GM23248 (cell line): ENCODE results near the gene BCAS4. TPM values are rescaled to one million over a fixed set of nuclear protein-coding genes. Genes with fewer than 3 reads are reported as not detected.
A peak's percentile ranks its signal among the peaks of the same experiment; 100 is the strongest.

Experiments
- DNase-seq: peaks from one replicate; pipeline ENCODE4 v3.0.0-alpha.2; 2015
- H2AFZ ChIP-seq: fragments of 200-600 bp; sonication (generic); 2 replicates; pipeline ENCODE4 v1.6.1; 2016; ENCODE audit warnings: antibody characterized with exemption
- H3F3A ChIP-seq: fragments of 200-600 bp; sonication (generic); 2 replicates; pipeline ENCODE4 v1.6.1; 2016; ENCODE audit warnings: mild to moderate bottlenecking, antibody characterized with exemption, mixed run types; ENCODE audit not compliant: insufficient read depth
- H3K27ac ChIP-seq: fragments of 200-600 bp; sonication (generic); 2 replicates; pipeline ENCODE4 v1.5.1; 2016; ENCODE audit warnings: mild to moderate bottlenecking
- H3K27me3 ChIP-seq: fragments of 200-600 bp; sonication (generic); replicated peaks from 2 replicates; pipeline ENCODE4 v1.6.1; 2016; ENCODE audit warnings: mild to moderate bottlenecking; ENCODE audit not compliant: insufficient read depth
- H3K36me3 ChIP-seq: fragments of 200-600 bp; sonication (generic); 2 replicates; pipeline ENCODE4 v1.6.1; 2016; ENCODE audit warnings: low read depth, mild to moderate bottlenecking
- H3K4me1 ChIP-seq: fragments of 200-600 bp; sonication (generic); 2 replicates; pipeline ENCODE4 v1.6.1; 2016; ENCODE audit warnings: mild to moderate bottlenecking; ENCODE audit not compliant: insufficient read depth
- H3K4me2 ChIP-seq: fragments of 200-600 bp; sonication (generic); one replicate; pipeline ENCODE4 v1.6.1; 2016; ENCODE audit warnings: mild to moderate bottlenecking; ENCODE audit not compliant: unreplicated experiment
- H3K4me3 ChIP-seq: fragments of 200-600 bp; sonication (generic); 2 replicates; pipeline ENCODE4 v1.5.1; 2016; ENCODE audit warnings: mild to moderate bottlenecking
- H3K79me2 ChIP-seq: fragments of 200-600 bp; sonication (generic); 2 replicates; pipeline ENCODE4 v1.6.1; 2016; ENCODE audit warnings: mild to moderate bottlenecking; ENCODE audit not compliant: insufficient read depth
- H3K9ac ChIP-seq: fragments of 200-600 bp; sonication (generic); 2 replicates; pipeline ENCODE4 v1.6.1; 2016; ENCODE audit warnings: mild to moderate bottlenecking
- H3K9me2 ChIP-seq: fragments of 200-600 bp; sonication (generic); 2 replicates; pipeline ENCODE4 v1.6.1; 2016; ENCODE audit warnings: mixed run types, mild to moderate bottlenecking, moderate library complexity; ENCODE audit not compliant: insufficient read depth
- H3K9me3 ChIP-seq: fragments of 200-600 bp; sonication (generic); one replicate; pipeline ENCODE4 v1.6.1; 2017; ENCODE audit warnings: low read depth
- H4K20me1 ChIP-seq: fragments of 200-600 bp; sonication (generic); 2 replicates; pipeline ENCODE4 v1.6.0; 2016; ENCODE audit not compliant: insufficient read depth
- EZH2 ChIP-seq: fragments of 200-600 bp; sonication (generic); IDR thresholded peaks from 2 replicates; pipeline ENCODE4 v1.6.1; 2018; ENCODE audit warnings: antibody characterized with exemption, mild to moderate bottlenecking; ENCODE audit not compliant: insufficient read depth, poor library complexity, severe bottlenecking
- EZH2phosphoT487 ChIP-seq: fragments of 200-600 bp; sonication (generic); IDR thresholded peaks from 2 replicates; pipeline ENCODE4 v1.6.1; 2018; ENCODE audit warnings: antibody characterized with exemption, moderate library complexity, mild to moderate bottlenecking, low read depth; ENCODE audit not compliant: insufficient read depth
- WGBS, 2 experiments: methylation state at CpG; one replicate each; pipeline ENCODE4 v1.1.6; 2015 to 2017; ENCODE audit warnings: low lambda C conversion rate in 2 of 2, low coverage in 1 of 2; ENCODE audit errors: missing lambda C conversion rate in 2 of 2; 5-methylcytosine and 5-hydroxymethylcytosine counted together
- in situ Hi-C: fragments of 300-500 bp; cut with MboI; formaldehyde crosslinking; loops from 2 replicates; pipeline ENCODE4 v1.15.0; 2020
- polyA plus RNA-seq: library from polyadenylated mRNA; unstranded; fragments of >200 nt; fragmentation: Nextera tagmentation; extraction: Ambion mirVana; gene quantifications from 2 replicates; pipeline ENCODE4 v1.2.1, GENCODE V29; 2016
- total RNA-seq: library from RNA; depleted of rRNA; stranded (reverse); fragments of >200 nt; shearing (Covaris generic); gene quantifications from 2 replicates; pipeline ENCODE4 v1.2.3, GENCODE V29; 2014

Gene BCAS4
- total and polyA plus RNA-seq, 2 experiments from 2014 or later: 12.6 to 16.8 TPM

DNA sequence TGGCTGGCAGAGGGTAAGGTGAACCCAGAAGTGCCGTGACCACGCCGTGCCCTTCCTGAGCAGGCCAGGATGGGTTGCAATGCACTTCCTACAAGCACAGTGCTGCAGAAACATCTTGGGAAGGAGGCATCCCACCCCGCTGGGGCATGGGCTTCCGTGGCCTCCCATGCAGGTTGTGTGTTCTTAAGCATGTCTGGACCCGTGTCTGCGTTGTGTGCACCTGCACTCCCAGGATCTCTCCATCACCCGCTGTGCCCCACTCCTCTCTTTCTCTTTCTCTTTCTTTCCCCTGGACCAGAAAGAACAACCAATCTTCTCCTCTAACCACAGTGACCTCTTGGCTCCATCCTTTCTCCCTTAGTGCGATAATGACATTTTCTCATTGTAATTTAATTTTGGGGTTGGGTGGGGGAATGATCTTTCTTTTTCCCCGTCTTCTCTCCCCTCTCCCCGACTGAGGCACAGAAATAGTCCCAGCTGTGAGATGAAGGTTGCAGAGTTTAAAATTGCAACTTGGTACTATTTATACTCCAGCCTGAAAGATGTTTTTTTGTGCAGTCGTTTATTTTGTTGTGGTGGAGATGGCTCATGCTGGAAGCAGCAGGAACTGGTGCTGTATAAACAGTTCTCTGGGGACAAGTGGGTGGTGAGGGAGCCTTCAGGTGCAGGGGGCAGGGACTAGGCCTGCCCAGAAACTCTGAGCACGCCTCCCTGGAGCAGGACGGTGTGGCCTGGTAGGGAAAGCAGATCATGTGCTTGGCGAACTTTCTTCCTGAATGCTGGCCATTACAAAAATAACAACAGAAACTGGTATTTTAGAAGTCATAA is 20.5 kb downstream of the BCAS4 start:
- Histone ChIP-seq H4K20me1 (no peaks in the 10 kb centered on the region), H3K9me2 (no peaks in the 10 kb centered on the region), H2AFZ (peak overlapping the region; percentile 13; the same call in 1 of the 2 replicates), H3K79me2 (no peaks in the 10 kb centered on the region), H3K4me3 (no peak overlapping the region), H3K27me3 (no peaks in the 10 kb centered on the region), H3F3A (peaks cover 6% of the 10 kb centered on the region; the same call in 1 of the 2 replicates), H3K4me1 (peaks cover 16% of the 10 kb centered on the region), H3K27ac (no peak overlapping the region), H3K9ac (0 out of 2 replicates have a peak overlapping the region, but pooled peaks have one; percentile 10), H3K9me3 (no peaks in the 10 kb centered on the region), H3K36me3 (no peaks in the 10 kb centered on the region), H3K4me2 (peak overlapping the region; percentile 44)
- WGBS, 2 experiments: 48 to 52% methylated on average over 15 of the region's 15 CpGs
- TF ChIP-seq EZH2phosphoT487: no peak
- no peak for TF ChIP-seq EZH2
- DNase-seq: peak; percentile 60
- in situ Hi-C loops: loop anchor here (25.0 kb wide), 1 partner anchor 497 kb away; no protein-coding TSS in a partner anchor

- no peaks in the 10 kb centered on the region for H3K79me2 ChIP-seq
- H2AFZ ChIP-seq: peak overlapping the region; percentile 98
- no peaks in the 10 kb centered on the region for H3K9me3 ChIP-seq
- peaks cover 16% of the 10 kb centered on the region for H3K4me1 ChIP-seq
- WGBS, 2 experiments: 89 to 94% methylated on average over 10 of the region's 10 CpGs
- H3K4me3 ChIP-seq: no peak overlapping the region
- no peaks in the 10 kb centered on the region for H4K20me1 ChIP-seq
- H3K27ac ChIP-seq: peak overlapping the region; percentile 29; the same call in 1 of the 2 replicates
- no peaks in the 10 kb centered on the region for H3K27me3 ChIP-seq
- H3F3A ChIP-seq: peaks cover 6% of the 10 kb centered on the region; the same call in 1 of the 2 replicates
- DNase-seq: no peak
- no peaks in the 10 kb centered on the region for H3K9me2 ChIP-seq
- TF ChIP-seq EZH2: no peak
- no peak for TF ChIP-seq EZH2phosphoT487
- no peaks in the 10 kb centered on the region for H3K36me3 ChIP-seq
- peak overlapping the region; percentile 66 for H3K9ac ChIP-seq
- in situ Hi-C loops: loop anchor here (25.0 kb wide), 1 partner anchor 495 kb away; no protein-coding TSS in a partner anchor
- no peak overlapping the region for H3K4me2 ChIP-seq
These were observed 22.9 kb downstream of the BCAS4 start for GRCh38 chr20:50817776-50818172.

DNA sequence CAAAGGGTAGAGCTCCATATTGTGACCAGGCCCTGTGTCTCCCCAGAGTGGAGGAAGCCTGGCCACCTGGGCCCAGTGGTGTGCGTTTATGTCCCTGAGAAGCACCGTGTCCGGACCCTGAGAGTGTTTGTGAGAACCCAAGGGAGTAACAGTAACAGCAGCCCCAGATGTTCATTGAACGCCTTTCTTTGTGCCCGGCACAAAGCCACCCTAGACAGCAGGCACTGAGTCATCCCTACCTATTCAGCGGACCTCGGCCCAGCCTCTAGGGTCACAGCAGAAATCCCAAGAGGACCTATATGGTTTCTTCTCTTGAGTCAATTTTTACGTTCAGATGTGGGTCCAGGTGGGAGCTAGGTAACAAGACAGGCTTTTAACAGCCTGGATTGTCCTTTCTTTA is 24.5 kb downstream of the BCAS4 start:
- 95 to 98% methylated on average over 8 of the region's 8 CpGs for whole genome bisulfite sequencing, 2 experiments
- Histone ChIP-seq H3F3A (peaks cover 8% of the 10 kb centered on the region), H3K27me3 (no peaks in the 10 kb centered on the region), H3K36me3 (no peaks in the 10 kb centered on the region), H3K9me3 (no peaks in the 10 kb centered on the region), H3K4me3 (no peak overlapping the region), H3K27ac (no peak overlapping the region), H4K20me1 (no peaks in the 10 kb centered on the region), H2AFZ (no peak overlapping the region), H3K79me2 (no peaks in the 10 kb centered on the region), H3K4me1 (peaks cover 21% of the 10 kb centered on the region), H3K9ac (no peak overlapping the region), H3K9me2 (no peaks in the 10 kb centered on the region), H3K4me2 (no peak overlapping the region)
- no peak for DNase-seq
- in situ Hi-C loops: loop anchor here (25.0 kb wide), 1 partner anchor 493 kb away; no protein-coding TSS in a partner anchor
- no peak for TF ChIP-seq EZH2
- TF ChIP-seq EZH2phosphoT487: no peak

DNA sequence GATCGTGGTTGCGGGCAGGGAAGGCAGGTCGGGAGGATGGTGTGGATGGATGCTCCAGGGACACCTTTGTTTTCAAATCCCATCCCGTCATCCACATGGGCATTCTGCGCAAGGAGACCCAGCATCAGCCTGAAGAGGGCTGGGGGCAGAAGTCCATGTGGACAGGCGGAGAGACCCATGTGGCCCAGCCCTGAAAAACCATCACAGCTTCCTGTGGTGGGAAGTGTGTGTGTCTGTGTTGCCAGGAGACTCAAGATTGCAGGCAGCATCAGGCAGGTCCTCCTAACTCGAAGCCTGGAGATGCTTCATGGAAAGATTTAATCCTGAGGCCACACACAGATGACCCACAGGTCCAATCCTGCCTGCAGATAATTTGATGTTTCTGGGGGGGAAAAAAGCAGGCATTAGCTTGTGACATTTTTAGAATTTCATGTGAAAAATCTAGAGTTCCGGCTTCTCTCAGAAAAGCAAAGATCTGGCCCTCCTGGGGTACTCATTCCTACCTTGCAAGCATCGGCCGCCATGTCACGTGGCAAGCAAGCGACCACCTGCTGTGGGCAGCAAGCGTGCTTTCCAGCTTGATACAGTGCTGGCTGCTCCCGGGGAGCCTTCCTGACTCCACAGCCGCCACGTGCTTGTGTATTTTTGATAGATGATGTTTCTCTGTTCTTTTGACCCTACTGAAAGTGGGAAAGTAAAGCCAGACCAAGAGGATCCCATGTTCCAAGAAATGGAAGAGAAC is 25.8 kb downstream of the BCAS4 start:
- Histone ChIP-seq H4K20me1 (no peaks in the 10 kb centered on the region), H3K4me3 (no peak overlapping the region), H3K9me3 (no peaks in the 10 kb centered on the region), H3K36me3 (no peaks in the 10 kb centered on the region), H3K9me2 (no peaks in the 10 kb centered on the region), H3K4me2 (no peak overlapping the region), H3F3A (peaks cover 8% of the 10 kb centered on the region), H3K4me1 (peaks cover 20% of the 10 kb centered on the region), H3K79me2 (no peaks in the 10 kb centered on the region), H3K9ac (no peak overlapping the region), H3K27ac (no peak overlapping the region), H2AFZ (no peak overlapping the region), H3K27me3 (no peaks in the 10 kb centered on the region)
- 93 to 94% methylated on average over 16 of the region's 16 CpGs for WGBS, 2 experiments
- DNase-seq: no peak
- in situ Hi-C loops: loop anchor here (25.0 kb wide), 1 partner anchor 492 kb away; no protein-coding TSS in a partner anchor
- TF ChIP-seq EZH2phosphoT487: no peak
- TF ChIP-seq EZH2: no peak
